ENCODE data around the gene PTPRT.

PTPRT gene

DNA sequence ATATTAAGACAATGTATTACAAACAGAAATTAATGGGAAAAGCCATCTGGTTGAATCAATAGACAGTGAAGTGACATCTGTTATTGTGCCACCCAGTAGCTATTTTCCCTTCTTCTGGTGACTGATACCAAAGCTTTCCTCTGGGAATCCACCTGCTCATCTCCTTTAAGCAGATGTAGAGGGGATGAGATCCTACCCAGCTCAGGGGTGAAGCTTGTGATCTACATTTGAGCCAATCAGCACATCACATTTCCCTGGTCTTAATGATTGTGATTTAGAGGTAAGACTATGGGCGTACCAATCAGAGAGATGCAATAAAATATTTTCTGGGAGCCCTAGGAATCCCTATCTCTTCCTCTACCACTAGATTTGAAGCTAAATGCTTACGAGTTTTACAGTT lies 782.9 kb downstream of the PTPRT start:
- no peak for DNase-seq (ENCODE audit: low read depth in 2 of 2, low spot score in 1 of 2)

DNA sequence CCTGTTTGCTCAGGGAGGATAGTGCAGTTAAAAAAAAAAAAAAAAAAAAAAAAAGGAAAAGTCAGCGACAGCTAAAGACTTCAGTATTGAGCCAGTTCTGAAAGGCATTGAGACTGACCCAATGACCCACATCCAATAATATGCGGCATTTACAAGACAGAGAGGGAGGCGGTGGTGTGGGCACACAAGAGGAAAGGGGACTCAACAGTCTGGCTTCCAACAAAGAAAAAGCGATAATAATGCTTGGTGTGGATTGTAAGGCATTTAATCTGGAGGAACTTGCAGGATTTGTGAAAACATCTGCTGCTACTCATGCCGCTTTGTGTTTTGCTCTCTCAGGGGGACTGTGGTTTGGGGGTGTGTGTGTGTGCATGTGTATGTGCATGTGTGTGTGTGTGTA lies 787.3 kb downstream of the PTPRT start:
- no peak for DNase-seq (ENCODE audit: low read depth in 2 of 2, low spot score in 1 of 2)

DNA sequence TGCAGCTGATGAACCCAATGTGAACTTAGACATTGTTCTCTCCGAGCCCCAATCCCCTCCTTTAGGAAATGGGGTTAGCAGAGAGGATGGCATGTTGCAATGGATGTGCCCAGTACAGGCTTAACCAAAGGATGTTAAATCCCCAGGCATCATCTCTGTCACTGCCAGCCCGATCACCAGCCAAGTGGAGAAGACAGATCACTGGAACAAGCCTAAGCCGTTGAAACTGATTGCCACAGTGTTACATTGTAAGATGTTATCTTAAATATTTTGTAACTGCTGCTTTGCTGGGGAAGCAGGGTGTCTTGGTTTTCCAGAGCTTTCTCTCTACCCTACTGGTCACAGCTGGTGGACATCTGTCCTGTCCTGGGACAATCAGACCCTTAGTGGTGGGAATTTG lies 788.1 kb downstream of the PTPRT start:
- DNase-seq (ENCODE audit: low read depth in 2 of 2, low spot score in 1 of 2): no peak

DNA sequence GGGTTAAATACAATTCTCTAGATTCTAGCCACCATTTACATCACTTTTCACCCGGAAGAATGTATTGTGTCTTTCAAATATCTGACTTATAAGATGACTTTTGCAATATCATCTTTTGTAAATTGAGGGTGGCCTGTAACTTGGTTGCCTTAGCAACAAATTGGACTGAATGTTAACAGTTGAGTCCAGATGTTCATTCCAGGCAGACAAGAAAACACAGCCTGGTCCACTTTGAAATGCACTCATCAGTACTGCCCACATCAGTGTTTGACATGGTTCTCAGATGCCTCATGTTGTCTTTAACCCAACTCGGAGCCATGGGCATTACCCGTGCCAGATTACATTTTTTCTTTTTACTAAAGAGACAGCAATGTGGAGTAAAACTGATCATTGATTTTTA lies 789.9 kb downstream of the PTPRT start:
- no peak for DNase-seq (ENCODE audit: low read depth in 2 of 2, low spot score in 1 of 2)

DNA sequence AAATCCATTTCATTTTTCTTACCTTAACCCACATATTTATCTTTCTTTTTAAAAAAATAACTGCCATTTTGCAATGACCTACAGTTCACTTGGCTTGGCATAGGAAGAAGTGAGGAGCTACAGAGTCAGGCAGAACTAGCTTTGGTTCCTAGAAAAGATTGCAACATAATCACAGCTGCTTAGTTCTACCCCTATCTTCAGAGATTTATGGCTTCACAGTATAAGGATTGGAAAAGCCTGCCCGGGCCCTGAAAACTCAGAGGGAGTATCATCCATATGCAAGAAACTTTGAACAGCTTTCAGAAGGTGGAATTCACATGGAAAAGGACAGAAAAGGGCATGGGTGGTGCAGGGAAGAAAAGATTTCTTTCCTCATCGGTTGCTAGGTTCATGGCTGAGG lies 797.3 kb downstream of the PTPRT start:
- no peak for DNase-seq (ENCODE audit: low read depth in 2 of 2, low spot score in 1 of 2)

DNA sequence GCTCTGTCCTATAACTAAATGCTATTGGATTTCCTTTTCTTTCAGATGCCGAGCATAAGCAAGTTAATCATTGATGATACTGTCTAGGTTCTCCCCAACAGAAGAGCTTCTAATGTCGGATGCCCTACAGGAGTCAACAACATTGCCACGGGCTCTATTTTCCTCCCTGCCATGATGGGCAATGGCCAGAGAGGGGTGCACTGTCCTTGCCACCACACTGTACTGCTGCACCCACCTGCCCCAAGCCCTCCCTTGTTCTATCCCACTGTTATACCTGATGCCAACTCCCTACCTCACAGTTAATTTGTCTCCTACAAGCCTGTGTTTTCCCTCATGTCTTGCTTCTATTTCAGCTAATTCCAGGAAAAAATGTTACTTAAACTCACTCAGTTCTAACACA lies 797.9 kb downstream of the PTPRT start:
- no peak for DNase-seq (ENCODE audit: low read depth in 2 of 2, low spot score in 1 of 2)

DNA sequence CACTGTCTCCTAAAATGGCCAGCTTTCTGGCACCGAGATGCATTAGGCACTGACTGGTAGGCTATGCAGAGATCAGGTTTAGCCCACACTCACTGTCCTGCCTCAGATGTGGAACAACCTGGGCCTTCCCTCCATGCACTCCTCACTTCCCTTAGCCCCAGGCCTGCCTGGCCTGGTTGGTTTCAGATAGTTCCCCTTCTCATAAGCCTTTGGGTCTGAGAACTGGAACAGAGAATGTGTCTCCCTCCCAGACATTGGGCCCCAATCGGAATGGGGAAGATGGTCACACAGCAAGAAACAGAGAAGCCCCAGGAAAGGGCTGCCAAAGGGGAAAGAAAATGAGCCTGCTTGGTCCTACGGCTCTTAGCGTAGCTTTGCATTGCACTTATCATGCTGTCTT lies 809.4 kb downstream of the PTPRT start:
- DNase-seq (ENCODE audit: low read depth in 2 of 2, low spot score in 1 of 2): no peak

DNA sequence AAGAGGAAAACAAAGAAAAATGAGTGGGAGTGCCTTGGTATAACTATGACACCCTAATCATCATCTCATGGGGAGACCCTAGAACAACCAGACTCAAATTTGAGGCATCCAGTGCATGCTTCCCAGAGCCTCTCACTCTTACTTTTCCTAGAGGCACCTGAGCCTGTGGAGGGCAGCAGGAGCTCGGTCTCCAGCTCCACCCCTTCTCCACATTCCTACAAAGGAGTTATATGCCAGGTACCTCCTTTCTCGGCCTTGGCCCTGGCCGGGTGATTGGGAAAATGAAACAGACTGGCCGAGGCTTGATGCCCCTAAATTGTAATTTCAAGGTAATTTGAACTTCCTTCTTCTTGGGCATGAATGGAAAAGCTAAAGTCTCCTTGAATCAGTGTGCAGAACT lies 810.3 kb downstream of the PTPRT start:
- no peak for DNase-seq (ENCODE audit: low read depth in 2 of 2, low spot score in 1 of 2)

DNA sequence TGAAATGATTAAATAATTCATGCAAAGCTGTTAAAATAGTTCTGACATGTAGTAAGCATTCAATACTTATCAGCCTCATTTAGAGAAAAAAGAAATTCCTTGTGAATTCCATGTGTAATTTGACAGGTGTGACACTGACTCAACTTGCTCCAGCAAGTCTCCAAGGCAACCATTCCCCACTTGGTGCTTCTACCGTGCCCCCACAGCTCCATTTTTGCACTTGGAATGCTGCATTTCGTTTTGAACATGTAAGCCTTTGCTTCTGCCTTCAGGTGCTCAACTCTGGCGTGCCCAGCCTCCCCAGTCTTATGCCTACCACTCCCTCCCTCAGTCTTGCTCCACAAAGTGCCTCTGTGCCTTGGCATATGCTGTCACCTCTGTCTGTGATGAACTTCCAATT lies 810.9 kb downstream of the PTPRT start:
- no peak for DNase-seq (ENCODE audit: low read depth in 2 of 2, low spot score in 1 of 2)

DNA sequence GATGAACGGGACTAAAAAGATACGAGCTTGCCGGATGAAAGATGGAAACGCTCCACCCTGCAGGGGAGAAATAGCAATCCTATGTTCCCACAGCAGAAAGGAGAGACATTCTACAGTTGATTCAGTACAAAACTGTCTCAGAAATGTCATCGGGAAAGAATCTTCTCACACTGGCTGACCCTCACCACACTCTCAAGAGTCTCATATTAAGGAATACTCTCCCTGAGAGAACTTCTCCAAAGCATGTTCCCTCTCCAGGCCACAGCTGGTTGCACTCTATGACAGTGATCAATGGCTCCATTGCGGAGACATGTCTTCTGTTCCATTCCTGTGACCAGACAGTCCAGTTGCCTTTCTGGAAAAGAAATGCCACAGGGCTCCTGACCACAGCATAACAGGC lies 813.6 kb downstream of the PTPRT start:
- no peak for DNase-seq (ENCODE audit: low read depth in 2 of 2, low spot score in 1 of 2)

DNA sequence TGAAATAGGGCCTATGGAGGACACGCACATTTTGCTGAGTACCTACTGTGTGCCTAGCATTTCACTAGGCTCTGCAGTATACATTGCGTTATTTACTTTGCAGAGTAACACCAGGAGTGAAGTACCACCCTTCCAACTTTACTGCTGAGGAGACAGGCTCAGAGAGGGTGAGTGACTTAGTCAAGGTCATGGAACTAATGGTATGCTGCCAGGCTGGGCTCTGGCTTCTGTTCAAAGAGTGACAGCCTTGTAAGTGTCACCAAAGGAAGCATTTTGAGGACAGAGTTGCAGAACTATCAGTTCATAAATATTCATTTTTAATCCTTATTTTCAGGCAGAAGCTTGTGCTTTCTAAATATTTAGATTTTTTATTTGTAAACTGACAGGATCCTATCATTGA lies 816.7 kb downstream of the PTPRT start:
- DNase-seq (ENCODE audit: low read depth in 2 of 2, low spot score in 1 of 2): no peak

DNA sequence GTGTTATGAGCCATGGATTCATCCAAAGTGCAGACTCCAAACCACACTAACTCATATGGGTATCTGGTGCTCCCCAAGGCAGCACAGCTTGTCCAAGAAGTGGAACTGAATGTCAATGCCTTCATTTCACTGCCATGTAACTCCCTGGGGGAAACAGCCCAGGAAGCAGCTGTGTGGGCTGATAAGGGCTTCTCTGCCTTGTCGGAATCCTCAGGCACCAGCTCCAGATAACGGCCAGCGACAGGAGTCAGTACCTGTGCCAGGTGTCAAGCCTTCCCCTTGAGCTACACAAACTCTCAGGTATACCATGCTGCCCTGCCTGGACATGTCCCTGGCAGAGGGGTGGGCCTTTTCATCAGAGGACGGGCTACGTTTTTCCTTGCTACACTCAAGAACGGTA lies 819.6 kb downstream of the PTPRT start:
- DNase-seq (ENCODE audit: low read depth in 2 of 2, low spot score in 1 of 2): no peak

DNA sequence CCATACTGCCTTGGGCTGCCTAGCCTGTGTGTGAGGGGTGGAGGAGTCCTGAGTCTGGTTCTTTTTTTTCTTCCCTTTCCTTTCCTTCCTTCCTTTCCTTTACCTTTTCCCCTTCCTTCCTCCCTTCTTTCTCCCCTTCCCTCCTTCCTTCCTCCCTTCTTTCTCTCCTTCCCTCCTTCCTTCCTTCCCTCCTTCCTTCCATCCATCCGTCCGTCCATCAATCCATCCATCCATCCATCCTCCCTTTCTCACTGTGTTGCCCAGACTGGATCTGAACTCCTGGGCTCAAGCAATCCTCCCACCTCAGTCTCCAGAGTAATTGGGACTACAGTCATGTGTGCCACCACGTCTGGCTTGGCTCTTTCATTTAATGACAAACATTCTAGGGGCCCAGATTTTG lies 820.8 kb downstream of the PTPRT start:
- DNase-seq (ENCODE audit: low read depth in 2 of 2, low spot score in 1 of 2): no peak

DNA sequence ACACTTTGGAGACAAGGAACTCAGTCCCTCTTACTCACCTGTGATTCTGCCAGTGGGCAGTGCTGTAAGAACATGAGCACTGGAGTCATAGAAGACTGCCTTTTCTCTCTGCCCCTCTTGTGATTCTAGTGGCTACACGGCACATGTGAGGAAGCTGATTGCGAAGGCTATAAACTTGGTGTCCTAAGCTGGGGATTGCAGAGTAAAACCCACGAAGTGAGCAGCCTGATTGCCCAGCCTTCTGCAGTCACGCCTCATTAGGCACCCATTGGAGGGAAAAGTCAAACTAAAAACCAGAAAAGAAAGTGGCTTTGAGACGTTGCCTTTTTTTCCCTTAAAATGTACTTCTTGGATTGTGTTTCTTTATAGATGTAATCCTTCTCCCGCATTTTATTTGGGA lies 823.1 kb downstream of the PTPRT start:
- no peak for DNase-seq (ENCODE audit: low read depth in 2 of 2, low spot score in 1 of 2)

DNA sequence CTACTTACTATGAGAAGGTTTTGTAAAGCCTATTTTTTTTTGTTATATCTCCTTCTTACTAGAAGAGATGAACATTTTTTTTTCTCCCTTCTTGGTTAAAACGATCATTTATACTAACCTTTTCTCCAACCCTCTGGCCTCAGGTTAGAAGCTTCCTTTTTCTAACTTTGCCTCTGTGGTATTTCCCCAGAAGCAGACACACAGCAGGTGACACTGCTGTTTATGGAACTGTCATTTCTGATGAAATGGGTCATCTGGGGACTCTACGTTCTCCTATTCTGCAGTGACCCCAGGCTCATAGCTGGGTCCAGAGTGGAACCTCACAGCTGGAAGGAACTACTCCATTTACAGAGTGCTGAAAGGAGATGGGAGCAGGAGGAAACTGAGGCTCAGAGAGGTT lies 825.3 kb downstream of the PTPRT start:
- no peak for DNase-seq (ENCODE audit: low read depth in 2 of 2, low spot score in 1 of 2)

DNA sequence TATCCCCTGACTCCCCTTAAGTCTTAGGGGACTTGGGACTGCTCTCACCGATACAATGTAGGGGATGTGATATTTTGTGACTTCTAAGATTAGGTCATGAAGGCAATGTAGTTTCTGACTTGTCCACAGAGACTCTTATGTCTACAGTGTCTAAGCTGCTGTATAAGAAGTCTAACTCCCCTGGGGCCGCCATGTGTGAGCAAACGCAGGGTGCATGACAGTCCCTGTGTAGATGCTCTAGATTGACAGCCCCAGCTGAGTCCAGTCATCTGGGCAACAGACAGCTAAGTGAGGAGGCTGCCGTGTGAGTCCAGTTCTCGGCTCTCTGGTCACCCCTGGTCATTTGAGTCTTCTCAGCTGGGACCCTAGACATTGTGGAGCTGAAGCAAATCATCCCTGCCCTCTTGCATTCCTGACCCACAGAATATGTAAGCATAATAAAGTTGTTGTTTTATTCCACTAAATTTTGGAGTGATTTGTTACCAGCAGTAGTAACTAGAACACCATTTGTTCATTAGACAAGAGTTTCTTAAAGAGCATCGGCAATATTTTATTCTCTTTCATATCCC lies 828.2 kb downstream of the PTPRT start:
- no peak for DNase-seq (ENCODE audit: low read depth in 2 of 2, low spot score in 1 of 2)

DNA sequence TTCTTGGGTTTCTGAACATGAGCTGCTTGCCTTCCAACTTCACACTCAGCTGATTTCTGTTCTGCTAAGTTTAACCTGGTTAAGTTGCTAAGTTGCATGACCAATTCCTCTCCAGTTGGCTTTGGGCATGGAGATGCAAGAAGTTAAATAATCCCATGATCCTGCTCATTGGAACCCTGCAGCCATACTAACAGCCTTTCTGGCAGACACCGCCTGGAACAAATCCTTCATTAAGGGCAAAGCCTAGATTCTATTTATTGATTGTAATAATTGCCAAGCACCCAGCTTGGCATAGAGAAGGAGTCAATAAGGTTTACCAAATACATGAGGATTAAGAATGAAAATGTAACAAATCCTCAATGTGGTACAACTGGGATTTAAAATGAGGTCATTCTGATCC lies 829.1 kb downstream of the PTPRT start:
- DNase-seq (ENCODE audit: low read depth in 2 of 2, low spot score in 1 of 2): no peak

DNA sequence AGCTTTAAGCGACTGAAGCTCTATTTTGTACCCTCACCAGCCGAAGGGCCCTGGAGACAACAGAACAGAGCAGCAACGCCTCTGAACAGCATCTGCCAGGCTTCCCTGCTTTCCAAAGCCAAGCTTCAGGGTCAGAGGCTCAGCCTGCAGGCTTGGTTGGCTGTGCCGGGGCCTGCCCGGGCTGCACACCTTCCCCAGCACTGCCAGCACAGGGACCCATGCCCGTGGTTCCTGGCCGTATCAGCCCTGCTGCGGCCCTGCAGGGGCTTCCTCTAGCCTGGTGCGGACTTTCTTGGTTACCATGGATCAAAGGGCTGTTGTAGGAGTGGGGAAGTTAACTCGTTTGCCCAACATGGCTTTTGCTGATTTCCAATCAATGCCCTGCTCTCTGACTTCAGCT lies 830.1 kb downstream of the PTPRT start:
- DNase-seq (ENCODE audit: low read depth in 2 of 2, low spot score in 1 of 2): no peak

DNA sequence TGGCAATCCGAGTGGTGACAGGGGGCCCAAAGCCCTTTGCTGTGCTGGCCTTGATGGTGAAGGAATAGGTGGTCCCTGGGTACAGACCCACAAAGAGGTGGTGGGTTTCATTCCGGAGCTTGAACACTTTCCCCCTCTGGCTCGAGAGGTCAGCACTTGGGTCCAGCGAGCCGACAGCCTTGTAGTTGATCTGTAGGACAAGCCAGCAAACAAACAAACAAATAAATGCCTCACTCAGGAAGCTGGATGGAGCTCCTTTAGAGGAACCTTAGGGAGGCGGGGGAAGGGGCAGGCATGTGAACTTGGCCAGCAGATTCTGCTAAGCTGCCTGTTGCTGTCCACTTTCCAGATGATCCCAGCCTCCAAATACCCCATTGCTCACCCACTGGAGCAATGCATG lies 837.6 kb downstream of the PTPRT start:
- DNase-seq (ENCODE audit: low read depth in 2 of 2, low spot score in 1 of 2): no peak

DNA sequence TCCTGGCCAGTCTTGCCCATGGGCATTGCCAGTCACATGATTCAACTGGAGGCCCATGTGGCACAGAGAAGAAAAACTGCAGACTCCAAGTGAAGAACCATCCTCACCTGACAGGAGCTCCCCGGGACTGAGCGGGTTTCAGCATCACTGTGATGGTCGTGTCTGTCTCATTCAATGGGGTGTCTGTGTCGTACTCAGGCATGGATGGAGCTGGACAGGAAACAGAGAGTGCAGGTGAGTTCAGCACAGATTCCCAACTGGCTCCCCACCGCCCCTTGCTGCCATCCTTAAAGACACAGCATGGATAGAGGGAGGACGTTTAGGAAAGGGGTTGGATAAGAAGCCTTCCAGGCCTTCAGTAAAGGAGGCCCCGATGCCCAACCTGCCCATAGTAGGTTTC lies 839.2 kb downstream of the PTPRT start:
- no peak for DNase-seq (ENCODE audit: low read depth in 2 of 2, low spot score in 1 of 2)

DNA sequence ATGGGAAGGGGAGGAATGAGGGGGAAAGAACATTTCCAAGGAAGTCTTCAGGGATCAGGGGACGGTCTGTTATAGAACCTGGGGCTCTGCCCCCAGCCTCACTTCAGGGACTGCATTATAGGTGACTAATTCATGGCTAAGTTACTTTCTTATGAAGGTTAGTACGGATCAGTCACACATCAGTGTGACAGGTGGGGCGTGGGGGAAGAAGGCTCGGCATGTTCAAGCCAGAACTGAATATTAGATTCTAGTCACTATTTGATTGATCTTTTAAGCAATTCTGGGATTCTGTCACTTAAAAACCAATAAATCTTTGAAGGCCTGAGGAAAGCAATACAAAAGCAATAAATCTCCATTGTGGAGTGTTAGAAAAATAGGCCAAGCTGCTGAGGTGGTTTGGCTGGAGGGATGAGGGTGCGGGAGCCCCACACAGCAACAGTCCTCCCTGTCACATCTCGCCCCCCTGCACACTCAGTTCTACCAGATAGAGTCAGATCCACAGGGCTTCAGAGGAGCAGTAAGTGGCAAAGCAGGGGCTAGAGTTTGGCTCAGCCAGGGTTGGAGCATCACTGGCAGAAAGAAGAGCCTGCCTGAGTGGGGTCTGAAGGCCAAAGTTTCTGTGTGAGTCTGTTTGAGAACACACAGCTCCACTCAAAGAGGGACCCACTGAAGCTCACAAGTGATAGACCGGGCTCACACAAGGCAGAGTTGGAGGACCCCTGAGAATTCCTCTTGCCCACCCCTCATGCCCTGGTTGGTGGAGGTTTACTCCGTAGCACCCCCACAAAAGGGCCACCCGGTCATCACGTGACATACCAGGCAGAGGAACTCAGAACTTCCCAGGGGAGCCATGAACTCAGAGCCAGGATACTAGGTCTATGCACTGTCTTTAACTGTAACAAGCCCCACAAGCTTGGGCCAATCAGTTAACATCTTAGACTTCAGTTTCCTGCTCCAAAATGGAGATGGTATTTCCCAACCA lies 843.2 kb downstream of the PTPRT start:
- no peak for DNase-seq (ENCODE audit: low read depth in 2 of 2, low spot score in 1 of 2)

DNA sequence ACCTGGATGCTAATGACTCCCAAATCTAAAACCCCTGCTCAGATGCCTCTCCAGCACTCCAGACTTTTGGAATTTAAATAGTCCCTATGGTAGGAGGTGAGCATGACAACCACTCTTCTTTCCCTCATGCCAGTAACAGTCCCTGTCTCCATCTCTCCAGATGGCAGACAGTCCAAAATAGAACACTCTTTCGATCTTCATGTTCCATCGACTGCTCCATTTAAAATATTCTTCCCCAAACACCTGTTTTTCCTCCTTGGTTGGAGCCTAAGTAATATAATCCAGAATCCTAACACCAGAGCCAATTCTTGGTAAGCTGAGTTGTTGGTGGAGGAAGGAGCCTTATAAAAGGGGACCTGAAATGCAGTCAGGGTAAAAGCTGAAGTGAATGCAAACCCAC lies 848.1 kb downstream of the PTPRT start:
- no peak for DNase-seq (ENCODE audit: low read depth in 2 of 2, low spot score in 1 of 2)

DNA sequence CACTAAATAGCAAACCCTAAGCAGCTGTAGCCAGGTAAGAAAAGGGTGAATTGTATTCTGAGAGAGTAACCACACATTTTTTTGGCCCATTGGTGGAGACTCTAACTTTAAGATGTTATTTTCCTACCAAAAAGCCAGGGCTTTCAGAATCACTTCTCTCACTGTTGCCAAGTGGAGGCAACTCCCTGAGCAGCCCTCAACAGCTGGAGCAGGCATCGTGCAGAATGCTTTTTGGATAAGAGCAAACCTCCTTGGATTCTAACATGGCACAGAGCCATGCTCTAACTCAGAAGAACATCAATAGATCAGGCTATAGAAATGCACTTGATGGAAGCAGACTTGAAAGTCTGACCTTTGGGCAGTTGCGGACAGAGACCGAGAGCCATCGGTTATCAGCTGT lies 849.3 kb downstream of the PTPRT start:
- no peak for DNase-seq (ENCODE audit: low read depth in 2 of 2, low spot score in 1 of 2)

All from stimulated activated CD8-positive, alpha-beta memory T cell treated with anti-CD3 and anti-CD28 coated beads, Interleukin-4, amount 100 ng/mL, for 1 hour (primary cell).